ENCODE data around the gene MARCHF9. TPM values are rescaled to one million over a fixed set of nuclear protein-coding genes. Genes with fewer than 3 reads are reported as not detected.

The MARCHF9 gene
- total RNA-seq, 2 donors from 2014 or later = 5.2 to 9.9 TPM

DNA sequence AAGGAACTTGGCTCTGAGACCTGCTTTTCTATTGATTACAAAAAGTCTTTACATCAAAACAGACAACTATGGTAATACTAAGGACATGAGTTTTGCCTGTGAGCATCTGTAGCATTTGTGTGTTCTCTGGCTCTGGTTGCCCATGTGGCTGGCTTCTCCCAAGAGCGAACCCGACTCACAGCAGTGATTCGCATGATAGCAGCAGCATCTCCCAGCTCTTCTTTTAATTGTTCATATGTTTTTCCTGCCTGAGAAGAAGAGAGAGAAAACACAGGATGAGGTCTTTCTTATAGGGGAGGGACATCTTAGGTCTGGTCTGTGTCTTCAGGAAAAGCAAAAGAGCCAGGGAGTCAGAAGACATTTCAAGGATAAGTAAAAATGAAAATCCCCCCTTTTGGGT is 46.1 kb downstream of the MARCHF9 start:
- Histone ChIP-seq H3K9me3 (no peaks in the 10 kb centered on the region), H3K27ac (no peak overlapping the region), H3K4me1 (peaks cover 3% of the 10 kb centered on the region), H3K36me3 (replicated peaks in 1 of 2; ENCODE audit: insufficient read depth in 1 of 2, low read depth in 2 of 2) (peaks cover 0 to 24% of the 10 kb centered on the region in 2 donors), H3K27me3 (no peaks in the 10 kb centered on the region), H3K4me3 (no peak overlapping the region)
- intact Hi-C loops (cut with DNase I) = no loop called here
- WGBS, 2 donors = 93 to 94% methylated on average over 3 of the region's 3 CpGs
- TF ChIP-seq CTCF (IDR thresholded peaks at IDR 0.05) = no peak
- TF ChIP-seq POLR2A (IDR thresholded peaks at IDR 0.05) = no peak
- ATAC-seq (no peak), DNase-seq (no peak)

DNA sequence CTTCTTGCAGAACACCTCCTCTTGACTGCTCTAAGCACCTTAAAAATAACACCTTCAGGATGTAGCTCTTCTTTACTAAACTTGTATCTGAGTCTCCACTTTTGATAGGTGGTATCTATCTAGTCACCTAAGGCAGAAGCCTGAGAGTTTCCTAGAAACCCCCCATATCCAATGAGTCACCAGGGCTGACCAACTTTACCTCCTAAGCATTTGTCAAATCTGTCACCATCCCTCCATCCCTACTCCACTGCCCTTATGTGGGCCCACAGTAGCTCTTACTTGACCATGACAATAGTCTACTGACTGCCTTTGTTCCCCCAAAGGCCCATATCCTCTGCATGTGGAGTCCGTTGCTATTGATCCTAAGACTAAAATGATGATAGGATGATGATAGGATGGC is 47.7 kb downstream of the MARCHF9 start:
- H3K27ac ChIP-seq = no peak overlapping the region
- H3K4me3 ChIP-seq = no peak overlapping the region
- TF ChIP-seq POLR2A (IDR thresholded peaks at IDR 0.05) (no peak), CTCF (IDR thresholded peaks at IDR 0.05) (no peak)
- H3K36me3 ChIP-seq (replicated peaks in 1 of 2; ENCODE audit: insufficient read depth in 1 of 2, low read depth in 2 of 2) = peaks cover 2 to 16% of the 10 kb centered on the region in 2 donors
- 69 to 88% methylated on average over 1 of the region's 1 CpG for WGBS, 2 donors
- DNase-seq (no peak), ATAC-seq (no peak)
- intact Hi-C loops (cut with DNase I) = no loop called here
- H3K4me1 ChIP-seq = peaks cover 3% of the 10 kb centered on the region
- no peaks in the 10 kb centered on the region for H3K27me3 ChIP-seq
- no peaks in the 10 kb centered on the region for H3K9me3 ChIP-seq

DNA sequence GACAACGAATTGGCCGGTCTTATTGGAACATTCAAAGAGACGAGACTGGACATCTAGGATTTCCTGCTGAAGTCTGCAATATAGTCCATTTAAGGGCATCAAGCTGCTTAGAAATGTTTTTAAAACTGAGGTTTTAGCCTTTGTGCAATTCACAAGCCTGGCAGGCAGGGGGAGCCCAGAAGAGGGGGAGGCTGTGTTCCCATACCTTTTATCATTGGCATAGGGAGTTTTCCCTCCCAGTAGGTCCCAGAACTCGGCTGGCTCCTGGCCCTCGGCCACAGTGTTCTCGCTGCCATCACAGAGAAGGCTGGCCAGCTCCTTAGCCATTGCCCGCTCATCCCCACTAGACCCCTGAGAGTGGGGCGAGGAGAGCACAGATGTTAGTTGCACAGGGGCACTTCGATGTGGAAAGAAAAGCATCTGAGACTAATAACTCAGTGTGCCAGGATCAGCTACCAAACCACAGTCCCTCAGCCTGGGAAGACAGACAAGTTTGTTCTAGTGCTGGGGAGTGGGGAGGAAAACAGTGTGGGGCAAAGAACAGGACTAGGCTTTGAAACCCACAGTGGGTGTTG is 48.5 kb downstream of the MARCHF9 start:
- DNase-seq (peak; percentile 52 to 74 (median 60)), ATAC-seq (peak; percentile 85)
- H3K36me3 ChIP-seq (replicated peaks in 1 of 2; ENCODE audit: insufficient read depth in 1 of 2, low read depth in 2 of 2) = peaks cover 7 to 20% of the 10 kb centered on the region in 2 donors
- intact Hi-C loops (cut with DNase I) = no loop called here
- H3K4me3 ChIP-seq = no peak overlapping the region
- H3K27me3 ChIP-seq = no peaks in the 10 kb centered on the region
- TF ChIP-seq CTCF (IDR thresholded peaks at IDR 0.05) (peak; percentile 67 to 81 (median 74)), POLR2A (IDR thresholded peaks at IDR 0.05) (no peak)
- H3K27ac ChIP-seq = no peak overlapping the region
- peaks cover 3% of the 10 kb centered on the region for H3K4me1 ChIP-seq
- no peaks in the 10 kb centered on the region for H3K9me3 ChIP-seq
- 33 to 42% methylated on average over 9 of the region's 9 CpGs for WGBS, 2 donors

DNA sequence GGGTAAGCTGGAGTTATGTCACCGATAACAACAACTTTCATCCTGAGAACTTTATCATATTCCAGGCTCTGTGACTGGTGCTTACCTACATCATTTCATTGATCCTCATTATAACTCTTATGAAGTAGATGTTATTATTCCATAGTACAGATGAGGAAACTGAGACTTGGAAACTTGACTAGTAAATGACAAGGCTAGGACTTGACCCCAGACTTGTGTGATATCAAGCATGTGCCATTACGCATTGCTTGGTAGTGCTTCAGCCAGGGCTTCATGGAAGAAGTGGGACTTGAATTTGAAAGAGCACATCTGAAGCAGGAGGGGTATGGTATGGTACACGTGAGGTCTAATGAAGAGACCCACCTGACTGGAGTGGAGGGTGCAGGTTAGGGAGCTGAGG is 51.8 kb downstream of the MARCHF9 start:
- no peak for DNase-seq
- no peaks in the 10 kb centered on the region for H3K27me3 ChIP-seq
- no peak overlapping the region for H3K27ac ChIP-seq
- intact Hi-C loops (cut with DNase I) = no loop called here
- ATAC-seq = no peak
- H3K36me3 ChIP-seq (replicated peaks in 1 of 2; ENCODE audit: insufficient read depth in 1 of 2, low read depth in 2 of 2) = peaks cover 7 to 15% of the 10 kb centered on the region in 2 donors
- no peak overlapping the region for H3K4me3 ChIP-seq
- peaks cover 3% of the 10 kb centered on the region for H3K4me1 ChIP-seq
- no peaks in the 10 kb centered on the region for H3K9me3 ChIP-seq
- no peak for TF ChIP-seq CTCF (IDR thresholded peaks at IDR 0.05)
- TF ChIP-seq POLR2A (IDR thresholded peaks at IDR 0.05) = no peak
- WGBS, 2 donors = 91 to 96% methylated on average over 3 of the region's 3 CpGs

- no peaks in the 10 kb centered on the region for H3K27me3 ChIP-seq
- H3K9me3 ChIP-seq = no peaks in the 10 kb centered on the region
- intact Hi-C loops (cut with DNase I) = no loop called here
- ATAC-seq (no peak), DNase-seq (no peak)
- no peak overlapping the region for H3K27ac ChIP-seq
- H3K4me1 ChIP-seq = peaks cover 3% of the 10 kb centered on the region
- no peak for TF ChIP-seq POLR2A (IDR thresholded peaks at IDR 0.05)
- TF ChIP-seq CTCF (IDR thresholded peaks at IDR 0.05) = no peak
- H3K4me3 ChIP-seq = no peak overlapping the region
- peaks cover 7 to 15% of the 10 kb centered on the region in 2 donors for H3K36me3 ChIP-seq (replicated peaks in 1 of 2; ENCODE audit: insufficient read depth in 1 of 2, low read depth in 2 of 2)
- WGBS, 2 donors = 77 to 78% methylated on average over 6 to 9 of the region's 9 CpGs
Measured at GRCh38 chr12:57807285-57807684, 52.4 kb downstream of the MARCHF9 start.
